ENCODE measurements around the gene KCTD14. TPM values are rescaled to one million over a fixed set of nuclear protein-coding genes. Genes with fewer than 3 reads are reported as not detected.
"Not testable (repeated sequence)": the region's sequence is repeated elsewhere in the genome, so short reads cannot be mapped to it uniquely, and the experiment has no call there.

KCTD14 gene, protein sequence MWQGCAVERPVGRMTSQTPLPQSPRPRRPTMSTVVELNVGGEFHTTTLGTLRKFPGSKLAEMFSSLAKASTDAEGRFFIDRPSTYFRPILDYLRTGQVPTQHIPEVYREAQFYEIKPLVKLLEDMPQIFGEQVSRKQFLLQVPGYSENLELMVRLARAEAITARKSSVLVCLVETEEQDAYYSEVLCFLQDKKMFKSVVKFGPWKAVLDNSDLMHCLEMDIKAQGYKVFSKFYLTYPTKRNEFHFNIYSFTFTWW
- not detected for total RNA-seq

GRCh38 chr11:78022397-78023396 lies at the start of gene KCTD14:
KCTD14 (minus strand) TSS chr11:78023276; CDS start chr11:78023249, 27 bp downstream.
- no peaks in the 10 kb centered on the region for H3K4me1 ChIP-seq (ENCODE audit: insufficient read depth, low read length)
- peaks cover 12% of the 10 kb centered on the region for H3K27me3 ChIP-seq (ENCODE audit: insufficient read depth, low read length)
- no peak within 1 kb of the TSS for H3K4me3 ChIP-seq (ENCODE audit: low read length)
- no peaks in the 10 kb centered on the region for H3K9me3 ChIP-seq (ENCODE audit: low read depth, low read length)

- no peak overlapping the region for H3K4me3 ChIP-seq (ENCODE audit: low read length)
- no peaks in the 10 kb centered on the region for H3K27me3 ChIP-seq (ENCODE audit: insufficient read depth, low read length)
- no peaks in the 10 kb centered on the region for H3K9me3 ChIP-seq (ENCODE audit: low read depth, low read length)
- peaks cover 20% of the 10 kb centered on the region for H3K4me1 ChIP-seq (ENCODE audit: insufficient read depth, low read length)
Measured at GRCh38 chr11:78072455-78072854, 49.4 kb upstream of the KCTD14 start.

DNA sequence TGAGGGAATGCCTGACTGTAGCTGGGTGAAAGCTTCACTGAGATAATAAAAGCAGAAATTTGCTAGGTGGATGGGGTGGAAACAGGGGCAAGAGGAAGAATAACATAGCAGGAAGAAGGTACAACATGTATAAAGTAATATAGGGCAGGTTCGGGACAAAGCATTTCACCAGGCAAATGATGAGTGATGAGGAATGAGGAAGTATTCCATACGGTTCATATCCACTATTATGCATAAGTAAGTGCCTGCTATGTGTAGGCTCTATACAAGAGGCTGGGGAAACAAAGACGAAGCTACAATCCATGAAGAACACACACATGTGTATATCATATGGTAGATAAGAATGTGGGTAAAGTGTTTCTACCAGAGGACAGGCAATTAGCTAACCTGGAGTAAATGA lies 48.6 kb upstream of the KCTD14 start:
- peaks cover 13% of the 10 kb centered on the region for H3K4me1 ChIP-seq (ENCODE audit: insufficient read depth, low read length)
- H3K4me3 ChIP-seq (ENCODE audit: low read length) = no peak overlapping the region
- H3K27me3 ChIP-seq (ENCODE audit: insufficient read depth, low read length) = no peaks in the 10 kb centered on the region

GRCh38 chr11:78070621-78071020 lies 47.5 kb upstream of the KCTD14 start:
- Histone ChIP-seq H3K4me1 (ENCODE audit: insufficient read depth, low read length) (peaks cover 2% of the 10 kb centered on the region), H3K27me3 (ENCODE audit: insufficient read depth, low read length) (no peaks in the 10 kb centered on the region), H3K9me3 (ENCODE audit: low read depth, low read length) (no peaks in the 10 kb centered on the region), H3K4me3 (ENCODE audit: low read length) (no peak overlapping the region)

More for the DNA sequence above, 48.6 kb upstream of the KCTD14 start:
- H3K9me3 ChIP-seq (ENCODE audit: low read depth, low read length) = no peaks in the 10 kb centered on the region

GRCh38 chr11:78069465-78069864 lies 46.4 kb upstream of the KCTD14 start:
- Histone ChIP-seq H3K4me3 (ENCODE audit: low read length) (no peak overlapping the region), H3K9me3 (ENCODE audit: low read depth, low read length) (no peaks in the 10 kb centered on the region), H3K27me3 (ENCODE audit: insufficient read depth, low read length) (no peaks in the 10 kb centered on the region), H3K4me1 (ENCODE audit: insufficient read depth, low read length) (no peaks in the 10 kb centered on the region)

- H3K27me3 ChIP-seq (ENCODE audit: insufficient read depth, low read length) = no peaks in the 10 kb centered on the region
- no peaks in the 10 kb centered on the region for H3K9me3 ChIP-seq (ENCODE audit: low read depth, low read length)
- H3K4me1 ChIP-seq (ENCODE audit: insufficient read depth, low read length) = no peaks in the 10 kb centered on the region
- no peak overlapping the region for H3K4me3 ChIP-seq (ENCODE audit: low read length)
Measured at GRCh38 chr11:78067704-78068103, 44.6 kb upstream of the KCTD14 start.

DNA sequence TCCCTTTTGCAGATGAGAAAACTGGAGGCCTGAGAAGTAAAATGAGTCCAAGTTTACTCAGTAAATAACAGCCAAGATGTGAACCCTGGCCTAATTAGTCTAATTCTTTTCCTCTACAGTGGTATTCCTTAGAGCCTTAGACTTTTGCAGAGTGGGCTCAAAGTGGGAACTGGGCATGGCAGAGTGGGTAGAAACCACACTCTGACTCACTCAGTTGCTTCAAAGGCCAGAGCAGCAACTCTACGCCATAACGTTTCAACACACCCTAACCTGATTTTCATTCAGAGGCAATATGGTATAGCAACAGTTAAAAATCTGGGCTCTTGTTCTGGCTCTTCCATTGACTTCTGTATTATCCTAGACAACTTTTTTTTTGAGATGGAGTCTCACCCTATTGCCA lies 43.4 kb upstream of the KCTD14 start:
- Histone ChIP-seq H3K4me3 (ENCODE audit: low read length) (no peak overlapping the region), H3K9me3 (ENCODE audit: low read depth, low read length) (no peaks in the 10 kb centered on the region), H3K4me1 (ENCODE audit: insufficient read depth, low read length) (no peaks in the 10 kb centered on the region), H3K27me3 (ENCODE audit: insufficient read depth, low read length) (no peaks in the 10 kb centered on the region)

DNA sequence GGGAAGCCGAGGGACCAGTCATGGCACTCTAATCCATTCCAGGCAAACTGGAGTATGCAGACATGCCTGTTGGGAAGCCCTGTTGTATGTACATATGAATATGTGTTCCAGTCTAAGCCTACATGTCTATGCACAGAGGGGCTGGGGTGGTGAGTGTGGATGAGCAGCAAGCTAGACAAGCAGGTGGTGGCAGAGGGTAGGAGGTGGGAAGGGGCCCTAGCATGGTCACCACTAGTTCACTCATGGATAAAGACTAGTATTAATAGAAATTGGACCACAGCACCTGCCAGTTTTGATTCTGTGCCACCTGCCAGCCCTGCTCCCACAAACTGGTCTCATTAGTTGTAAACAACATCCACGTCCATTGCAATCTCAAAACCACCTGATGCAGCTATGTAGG lies 42.1 kb upstream of the KCTD14 start:
- Histone ChIP-seq H3K9me3 (ENCODE audit: low read depth, low read length) (no peaks in the 10 kb centered on the region), H3K4me1 (ENCODE audit: insufficient read depth, low read length) (no peaks in the 10 kb centered on the region), H3K4me3 (ENCODE audit: low read length) (no peak overlapping the region)

DNA sequence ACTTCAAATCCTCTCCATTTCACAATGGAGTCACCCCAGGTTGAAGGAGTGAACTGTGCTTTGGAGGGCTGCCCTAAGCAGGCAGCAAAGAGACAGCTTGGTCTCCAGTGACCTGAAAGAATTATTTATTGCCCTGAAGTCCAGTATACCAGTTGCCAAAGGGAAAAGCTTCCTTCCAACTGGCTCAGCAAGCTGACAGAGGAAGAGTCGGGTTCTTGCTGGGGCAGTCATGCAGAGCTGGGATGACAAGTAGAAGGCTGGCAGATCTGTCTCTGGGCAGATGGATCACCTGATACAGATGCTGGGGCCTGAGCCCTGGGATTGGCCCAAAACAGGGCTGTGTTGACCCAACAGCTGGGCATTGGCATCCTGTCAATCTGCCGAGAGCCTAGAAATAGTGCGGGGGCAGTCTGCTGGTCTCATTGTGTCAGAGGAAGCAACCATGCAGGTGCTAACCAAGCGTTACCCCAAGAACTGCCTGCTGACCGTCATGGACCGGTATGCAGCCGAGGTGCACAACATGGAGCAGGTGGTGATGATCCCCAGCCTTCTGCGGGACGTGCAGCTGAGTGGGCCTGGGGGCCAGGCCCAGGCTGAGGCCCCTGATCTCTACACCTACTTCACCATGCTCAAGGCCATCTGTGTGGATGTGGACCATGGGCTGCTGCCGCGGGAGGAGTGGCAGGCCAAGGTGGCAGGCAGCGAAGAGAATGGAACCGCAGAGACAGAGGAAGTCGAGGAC lies 40.5 kb upstream of the KCTD14 start, which contains the start of gene THRSP:
Gene THRSP, plus strand, starts transcription at position 422 of the 742 bp plus-strand sequence. Its CDS starts 21 bp downstream, at position 443.
- no peaks in the 10 kb centered on the region for H3K9me3 ChIP-seq (ENCODE audit: low read depth, low read length)
- H3K27me3 ChIP-seq (ENCODE audit: insufficient read depth, low read length) = no peaks in the 10 kb centered on the region
- no peaks in the 10 kb centered on the region for H3K4me1 ChIP-seq (ENCODE audit: insufficient read depth, low read length)
- H3K4me3 ChIP-seq (ENCODE audit: low read length) = no peak within 1 kb of the TSS

More for the DNA sequence above, 42.1 kb upstream of the KCTD14 start:
- H3K27me3 ChIP-seq (ENCODE audit: insufficient read depth, low read length) = no peaks in the 10 kb centered on the region

DNA sequence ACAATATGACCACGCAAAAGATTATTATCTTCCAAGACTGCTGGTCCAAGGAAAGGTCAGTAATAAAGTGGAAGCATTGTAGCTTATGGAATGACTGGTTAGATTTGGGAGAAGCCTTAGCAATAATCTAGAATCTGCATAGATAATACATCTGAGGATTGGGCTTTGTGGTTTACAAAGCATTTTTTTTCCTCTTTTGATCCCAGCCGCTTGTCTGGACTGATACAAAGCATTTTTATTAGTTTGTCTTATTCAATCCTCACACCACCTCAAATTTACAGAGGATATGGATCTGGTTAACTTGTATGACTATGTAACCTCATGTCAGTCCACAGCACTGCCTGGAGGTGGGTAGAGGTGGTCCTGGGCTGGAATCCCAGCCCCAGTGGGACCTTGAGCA lies 39.6 kb upstream of the KCTD14 start:
- no peak overlapping the region for H3K4me3 ChIP-seq (ENCODE audit: low read length)
- H3K27me3 ChIP-seq (ENCODE audit: insufficient read depth, low read length) = no peaks in the 10 kb centered on the region
- H3K4me1 ChIP-seq (ENCODE audit: insufficient read depth, low read length) = no peaks in the 10 kb centered on the region
- H3K9me3 ChIP-seq (ENCODE audit: low read depth, low read length) = no peaks in the 10 kb centered on the region

DNA sequence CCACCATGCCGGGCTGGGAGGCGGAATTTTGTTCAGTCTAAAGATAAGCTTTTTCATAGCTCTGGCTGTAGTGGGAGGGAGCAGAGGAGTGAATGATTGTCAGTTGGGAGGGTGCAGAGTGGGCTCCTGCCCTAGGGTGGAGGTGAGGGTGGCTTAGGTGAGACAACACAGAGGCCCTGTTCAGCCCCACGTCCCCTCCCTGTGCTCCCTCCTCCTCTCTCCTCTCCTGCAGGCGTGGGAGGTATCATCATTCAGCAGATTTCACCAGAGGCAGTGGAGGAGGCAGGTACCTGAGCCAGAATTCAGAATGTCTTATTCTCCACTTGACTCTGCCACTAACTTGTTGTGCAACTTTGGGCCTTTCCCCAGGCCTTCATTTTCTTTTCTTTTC lies 38.8 kb upstream of the KCTD14 start:
- Histone ChIP-seq H3K4me3 (ENCODE audit: low read length) (no peak overlapping the region), H3K27me3 (ENCODE audit: insufficient read depth, low read length) (no peaks in the 10 kb centered on the region), H3K4me1 (ENCODE audit: insufficient read depth, low read length) (no peaks in the 10 kb centered on the region), H3K9me3 (ENCODE audit: low read depth, low read length) (no peaks in the 10 kb centered on the region)

- no peaks in the 10 kb centered on the region for H3K9me3 ChIP-seq (ENCODE audit: low read depth, low read length)
- H3K4me3 ChIP-seq (ENCODE audit: low read length) = no peak overlapping the region
- no peaks in the 10 kb centered on the region for H3K27me3 ChIP-seq (ENCODE audit: insufficient read depth, low read length)
- H3K4me1 ChIP-seq (ENCODE audit: insufficient read depth, low read length) = no peaks in the 10 kb centered on the region
Measured at GRCh38 chr11:78061088-78061920, 38.2 kb upstream of the KCTD14 start.

DNA sequence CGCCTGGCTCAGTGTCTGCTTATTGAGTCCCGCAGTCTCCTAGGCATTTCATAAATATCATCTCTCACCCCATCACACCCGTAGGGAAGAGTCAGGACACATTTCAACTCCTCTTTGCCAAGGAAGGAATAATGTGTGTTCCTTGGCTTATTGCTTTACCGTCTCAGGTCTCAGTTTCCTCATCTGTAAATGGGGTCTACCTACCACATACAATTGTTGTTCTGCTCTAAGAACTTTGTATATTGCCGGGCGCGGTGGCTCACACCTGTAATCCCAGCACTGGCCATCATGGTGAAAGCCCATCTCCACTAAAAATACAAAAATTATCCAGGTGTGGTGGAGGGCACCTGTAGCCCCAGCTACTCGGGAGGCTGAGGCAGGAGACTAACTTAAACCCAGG lies 37.5 kb upstream of the KCTD14 start:
- no peak overlapping the region for H3K4me3 ChIP-seq (ENCODE audit: low read length)
- no peaks in the 10 kb centered on the region for H3K27me3 ChIP-seq (ENCODE audit: insufficient read depth, low read length)
- H3K9me3 ChIP-seq (ENCODE audit: low read depth, low read length) = no peaks in the 10 kb centered on the region
- H3K4me1 ChIP-seq (ENCODE audit: insufficient read depth, low read length) = no peaks in the 10 kb centered on the region

DNA sequence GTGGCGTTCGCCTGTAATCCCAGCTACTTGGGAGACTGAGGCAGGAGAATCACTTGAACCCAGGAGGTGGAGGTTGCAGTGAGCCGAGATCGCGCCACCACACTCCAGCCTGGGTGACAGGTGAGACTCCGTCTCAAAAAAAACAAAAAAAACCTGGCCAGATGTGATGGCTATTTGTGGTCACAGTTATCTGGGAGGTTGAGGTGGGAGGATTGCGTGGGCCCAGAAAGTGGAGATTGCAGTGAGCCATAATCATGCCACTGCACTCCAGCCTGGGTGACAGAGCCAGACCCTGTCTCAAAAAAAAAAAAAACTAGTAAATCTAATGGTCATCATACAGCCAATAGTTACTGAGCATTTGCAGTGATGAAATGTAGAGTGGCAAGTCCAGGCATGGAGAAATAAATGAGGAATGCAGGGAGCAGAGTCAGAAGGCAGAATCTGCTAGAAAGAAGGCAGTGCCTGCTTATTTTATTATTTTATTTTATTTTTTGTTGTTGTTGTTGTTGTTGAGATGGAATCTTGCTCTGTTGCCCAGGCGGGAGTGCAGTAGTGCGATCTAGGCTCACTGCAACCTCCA lies 36.8 kb upstream of the KCTD14 start:
- H3K4me1 ChIP-seq (ENCODE audit: insufficient read depth, low read length); H3K27me3 ChIP-seq (ENCODE audit: insufficient read depth, low read length); H3K9me3 ChIP-seq (ENCODE audit: low read depth, low read length); H3K4me3 ChIP-seq (ENCODE audit: low read length): not testable (repeated sequence)
